Naive thymus-derived CD8-positive, alpha-beta T cell (primary cell): ENCODE results near the gene RELCH. TPM values are rescaled to one million over a fixed set of nuclear protein-coding genes. Genes with fewer than 3 reads are reported as not detected.

ENCODE experiments used
- ATAC-seq, 2 donors: fragments of 150-1000 bp; cut with Tn5 transposase in 1 of 2; sonication (Bioruptor Pico), chemical (Tn5 transposase) in 1 of 2; 1 replicate in 1 of 2; 2 replicates in 1 of 2; pipeline ENCODE4 v1.10.0; 2021; ENCODE audit warnings: mild to moderate bottlenecking in 2 of 2, moderate library complexity in 2 of 2
- POLR2A ChIA-PET: fragments of 350-600 bp; sonication (Branson Sonifier 250); formaldehyde crosslinking; loops from one replicate; lab custom pipeline; 2021; ENCODE audit warnings: antibody characterized with exemption; lab: Charles Lee
- DNase-seq, 10 donors: peaks; one replicate each; pipeline versions ENCODE4 v3.0.0 to v3.0.0-alpha.2; 2020 to 2022
- H3K27ac Mint-ChIP-seq, 10 donors: one replicate each; pipeline ENCODE4 v1.8.0; 2020 to 2022; ENCODE audit warnings: mild to moderate bottlenecking in 10 of 10, mixed read lengths in 10 of 10, moderate library complexity in 4 of 10, inconsistent platforms in 1 of 10
- H3K27me3 Mint-ChIP-seq, 5 donors: one replicate each; pipeline ENCODE4 v1.8.0; 2021 to 2022; ENCODE audit warnings: mixed read lengths in 5 of 5
- H3K36me3 Mint-ChIP-seq, 3 donors: one replicate each; pipeline ENCODE4 v1.8.0; 2020 to 2022; ENCODE audit warnings: mixed read lengths in 3 of 3, mild to moderate bottlenecking in 2 of 3, inconsistent platforms in 1 of 3
- H3K4me1 Mint-ChIP-seq, 4 donors: one replicate each; pipeline ENCODE4 v1.8.0; 2021 to 2022; ENCODE audit warnings: mixed read lengths in 4 of 4
- H3K4me3 Mint-ChIP-seq, 10 donors: one replicate each; pipeline ENCODE4 v1.8.0; 2020 to 2022; ENCODE audit warnings: mild to moderate bottlenecking in 10 of 10, mixed read lengths in 10 of 10, moderate library complexity in 6 of 10, inconsistent platforms in 1 of 10
- H3K9me3 Mint-ChIP-seq, 9 donors: one replicate each; pipeline ENCODE4 v1.8.0; 2020 to 2022; ENCODE audit warnings: mixed read lengths in 9 of 9, mild to moderate bottlenecking in 3 of 9, inconsistent platforms in 1 of 9, moderate library complexity in 1 of 9
- polyA plus RNA-seq, 3 donors: library from polyadenylated mRNA; unstranded; fragments of 300-500 nt; fragmentation: Illumina TruSeq; gene quantifications; one replicate each; pipeline ENCODE4 v1.2.3, GENCODE V29; 2021
- total RNA-seq, 8 experiments: library from RNA in 2 of 8; stranded (reverse) in 2 of 8; gene quantifications; one replicate each; pipeline ENCODE4 v1.2.3 and lab custom pipeline; 2021 to 2026

The RELCH gene
- total and polyA plus RNA-seq, 5 experiments from 2014 or later, result 6.8 to 53.6 (median 9.3) TPM

DNA sequence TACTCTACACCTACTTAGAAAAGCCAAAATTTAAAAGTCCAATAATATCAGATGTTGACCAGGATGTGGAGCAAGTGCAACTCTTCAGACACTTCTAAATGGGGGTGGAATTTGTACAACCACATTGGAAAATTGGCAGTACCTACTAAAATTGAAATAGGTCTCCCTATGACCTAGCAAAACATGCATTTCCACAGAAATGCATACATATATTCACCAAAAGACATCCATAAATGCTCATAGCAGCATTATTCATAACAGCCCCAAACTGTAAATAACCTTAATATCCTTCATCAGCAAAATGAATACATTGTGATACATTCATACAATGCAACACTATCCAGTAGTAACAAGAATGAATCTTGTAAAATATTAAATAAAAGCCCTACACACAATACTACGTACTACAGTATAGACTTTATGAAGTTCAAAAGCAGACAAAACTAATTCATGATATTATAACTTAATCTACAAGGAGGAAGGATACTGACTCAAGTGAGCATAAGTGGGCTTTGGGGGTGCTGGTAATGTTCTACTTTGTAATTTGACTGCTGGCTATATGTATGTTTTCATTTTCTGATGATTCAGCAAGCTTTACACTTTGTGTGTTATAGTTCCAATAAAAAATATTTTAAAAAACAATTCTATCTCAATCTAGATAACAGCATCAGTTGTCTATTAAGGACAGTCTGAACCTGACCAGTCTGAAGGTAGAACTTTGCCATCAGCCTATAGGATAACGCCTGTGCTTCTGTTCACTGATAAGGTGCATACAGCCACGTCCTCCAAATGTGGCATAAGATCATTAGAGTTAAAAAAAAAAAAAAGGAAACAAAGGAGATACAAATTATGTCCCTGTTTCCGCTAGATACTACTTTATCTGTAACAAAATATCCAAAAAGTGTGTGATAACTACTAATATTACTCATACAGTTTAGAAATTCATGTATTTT is 131.4 kb downstream of the RELCH start:
- peaks cover 8 to 26% (median 22%) of the 10 kb centered on the region in 5 donors for H3K27me3 Mint-ChIP-seq
- H3K27ac Mint-ChIP-seq, result no peak overlapping the region

DNA sequence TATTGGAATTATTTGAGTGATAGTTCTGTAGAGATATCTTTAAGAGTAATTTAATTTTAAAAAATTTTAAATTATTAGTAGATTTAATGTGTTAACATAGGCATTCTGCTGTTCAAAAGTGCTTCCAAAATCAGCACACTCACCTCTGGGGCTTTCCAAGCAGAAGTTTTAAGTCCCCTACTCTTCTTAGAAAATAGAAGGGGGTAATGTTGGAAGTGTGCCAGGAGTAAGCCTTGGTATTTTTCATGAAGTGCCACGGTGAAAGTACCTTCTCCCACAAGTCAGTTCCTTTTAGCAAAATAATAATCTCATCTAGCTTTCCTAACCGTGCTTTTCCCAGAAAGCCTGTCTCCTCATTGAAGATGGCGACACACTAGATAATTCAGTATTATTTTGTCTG is 134.1 kb downstream of the RELCH start:
- H3K4me3 Mint-ChIP-seq, result no peak overlapping the region
- no peak overlapping the region for H3K27ac Mint-ChIP-seq
- ATAC-seq (no peak), DNase-seq (no peak)
- H3K36me3 Mint-ChIP-seq, result peaks cover 0 to 2% (median 2%) of the 10 kb centered on the region in 3 donors
- H3K27me3 Mint-ChIP-seq, result peaks cover 24 to 46% (median 39%) of the 10 kb centered on the region in 5 donors
- POLR2A ChIA-PET, result no interaction called here
- no peaks in the 10 kb centered on the region for H3K9me3 Mint-ChIP-seq
- peaks cover 7 to 16% (median 14%) of the 10 kb centered on the region in 4 donors for H3K4me1 Mint-ChIP-seq

More for the DNA sequence above, 131.4 kb downstream of the RELCH start:
- POLR2A ChIA-PET, result no interaction called here
- DNase-seq (no peak), ATAC-seq (no peak)
- Mint-ChIP-seq H3K9me3 (peaks cover 0 to 2% (median 0%) of the 10 kb centered on the region in 9 donors), H3K4me3 (no peak overlapping the region), H3K36me3 (no peaks in the 10 kb centered on the region), H3K4me1 (no peaks in the 10 kb centered on the region)

DNA sequence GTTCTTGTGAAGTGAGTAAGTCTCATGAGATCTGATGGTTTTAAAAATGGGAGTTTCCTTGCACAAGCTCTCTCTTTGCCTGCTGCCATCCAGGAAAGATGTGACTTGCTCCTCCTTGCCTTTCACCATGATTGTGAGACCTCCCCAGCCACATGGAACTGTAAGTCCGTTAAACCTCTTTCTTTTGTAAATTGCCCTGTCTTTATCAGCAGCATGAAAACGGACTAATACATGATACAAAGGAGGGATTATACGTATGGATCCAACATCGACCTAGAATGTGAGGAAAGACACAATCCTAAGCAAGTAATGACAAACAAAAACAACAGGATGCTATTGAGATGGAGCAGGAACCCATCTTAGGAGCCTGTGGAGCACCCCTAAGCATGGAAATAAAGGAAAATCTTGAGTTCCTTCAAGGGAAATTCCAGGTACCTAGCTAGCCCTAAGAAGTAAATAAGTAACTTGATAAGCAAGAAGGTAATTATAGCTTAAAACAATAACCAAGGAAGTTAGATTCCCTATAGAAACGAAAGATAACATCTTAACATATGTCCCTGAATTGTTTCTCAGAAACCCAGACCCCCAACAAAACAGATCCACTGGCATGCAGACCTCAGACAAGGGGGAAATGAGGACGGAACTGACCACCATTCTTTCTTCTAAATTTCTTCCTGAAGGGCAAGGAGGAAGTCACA is 136.6 kb downstream of the RELCH start:
- POLR2A ChIA-PET, result no interaction called here
- peak overlapping the region; percentile 55 to 89 (median 80) for H3K4me3 Mint-ChIP-seq
- H3K36me3 Mint-ChIP-seq, result peaks cover 0 to 2% (median 2%) of the 10 kb centered on the region in 3 donors
- H3K27me3 Mint-ChIP-seq, result peaks cover 40 to 70% (median 54%) of the 10 kb centered on the region in 5 donors
- ATAC-seq (no peak), DNase-seq (no peak)
- H3K27ac Mint-ChIP-seq, result no peak overlapping the region
- peaks cover 10 to 27% (median 21%) of the 10 kb centered on the region in 4 donors for H3K4me1 Mint-ChIP-seq
- H3K9me3 Mint-ChIP-seq, result no peaks in the 10 kb centered on the region

DNA sequence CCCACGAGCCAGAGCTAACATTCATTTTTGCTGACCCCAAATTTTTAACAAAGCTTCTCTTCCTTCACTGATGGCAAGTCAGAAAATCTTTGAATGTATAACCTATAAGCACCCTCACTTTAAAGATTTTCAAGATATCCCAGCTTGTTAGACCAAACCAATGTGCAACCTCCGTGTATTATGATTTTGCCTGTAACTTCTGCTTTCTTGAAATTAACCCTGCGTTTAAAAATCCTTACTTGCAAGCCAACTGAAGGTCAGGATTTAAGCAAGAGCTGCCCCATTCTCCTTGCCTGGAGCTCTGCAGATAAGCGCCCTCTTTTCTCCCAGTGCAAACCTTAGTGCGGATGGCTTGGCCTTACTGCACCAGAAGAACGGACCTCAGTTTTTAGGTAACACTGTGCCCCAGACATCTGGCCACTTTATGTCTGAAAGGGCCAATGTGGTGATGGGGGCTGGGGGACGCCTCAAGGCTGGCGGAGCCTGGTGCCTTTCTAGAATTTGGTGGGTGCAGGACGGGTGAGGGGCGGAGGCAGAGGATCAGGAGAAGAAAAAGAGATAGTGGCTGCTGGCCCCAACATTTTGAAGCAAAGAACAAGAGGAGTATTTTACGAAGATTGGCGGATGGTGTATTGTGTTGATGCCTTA is 137.2 kb downstream of the RELCH start:
- DNase-seq (peak in 1 of 10 donors; percentile 9), ATAC-seq (peak in 1 of 2 donors; percentile 2)
- H3K4me3 Mint-ChIP-seq, result peak overlapping the region; percentile 71 to 89 (median 83)
- H3K9me3 Mint-ChIP-seq, result no peaks in the 10 kb centered on the region
- H3K36me3 Mint-ChIP-seq, result peaks cover 0 to 2% (median 2%) of the 10 kb centered on the region in 3 donors
- peaks cover 10 to 31% (median 24%) of the 10 kb centered on the region in 4 donors for H3K4me1 Mint-ChIP-seq
- POLR2A ChIA-PET, result no interaction called here
- peaks cover 42 to 77% (median 58%) of the 10 kb centered on the region in 5 donors for H3K27me3 Mint-ChIP-seq
- peak overlapping the region in 4 of 10 donors; percentile 35 to 82 (median 58) for H3K27ac Mint-ChIP-seq

DNA sequence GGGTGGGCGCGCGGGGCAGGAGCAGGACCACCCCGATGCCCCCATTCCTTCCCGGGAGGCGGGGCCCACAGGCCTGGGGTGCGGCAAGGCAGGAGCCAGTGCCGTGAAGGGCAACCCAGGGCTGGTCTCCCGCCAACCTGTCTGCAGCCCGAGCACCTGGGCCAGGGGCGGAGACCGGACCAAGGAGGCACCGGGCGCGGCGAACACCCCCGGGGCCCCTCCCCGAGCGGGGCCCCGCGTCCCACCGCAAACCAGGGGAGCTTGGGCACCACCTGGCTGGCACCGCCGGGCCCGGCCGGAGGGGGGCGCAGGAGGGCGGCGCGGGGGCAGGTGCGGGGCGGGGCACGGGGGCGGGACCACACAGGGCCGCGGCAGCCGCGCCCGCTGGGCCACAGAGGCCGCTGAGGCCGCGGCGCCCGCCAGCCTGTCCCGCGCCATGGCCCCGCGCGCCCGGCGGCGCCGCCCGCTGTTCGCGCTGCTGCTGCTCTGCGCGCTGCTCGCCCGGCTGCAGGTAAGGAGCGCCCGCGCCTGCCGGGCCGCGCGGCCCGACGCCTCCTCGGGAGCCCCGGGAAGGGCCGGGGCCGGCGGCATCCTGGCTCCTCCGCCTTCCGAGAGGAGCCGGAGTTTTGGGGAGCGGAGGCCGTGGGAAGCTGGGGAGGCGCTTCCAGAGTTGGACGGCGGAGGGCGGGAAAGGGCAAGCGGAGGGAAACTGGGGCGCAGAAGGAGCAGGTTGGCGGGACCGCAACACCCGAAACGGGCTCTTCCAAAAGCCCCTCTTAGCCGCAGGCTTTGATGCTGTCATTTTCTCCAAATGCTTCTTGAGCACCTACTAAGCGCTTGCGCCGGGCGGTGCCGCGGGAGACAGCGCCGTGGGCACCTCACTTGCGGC is 138.1 kb downstream of the RELCH start, which contains the start of gene TNFRSF11A:
Gene TNFRSF11A (plus strand): TSS at position 394 of the 889 bp plus-strand sequence. CDS start 43 bp downstream, at position 437.
- H3K27me3 Mint-ChIP-seq, result peaks cover 44 to 85% (median 64%) of the 10 kb centered on the region in 5 donors

DNA sequence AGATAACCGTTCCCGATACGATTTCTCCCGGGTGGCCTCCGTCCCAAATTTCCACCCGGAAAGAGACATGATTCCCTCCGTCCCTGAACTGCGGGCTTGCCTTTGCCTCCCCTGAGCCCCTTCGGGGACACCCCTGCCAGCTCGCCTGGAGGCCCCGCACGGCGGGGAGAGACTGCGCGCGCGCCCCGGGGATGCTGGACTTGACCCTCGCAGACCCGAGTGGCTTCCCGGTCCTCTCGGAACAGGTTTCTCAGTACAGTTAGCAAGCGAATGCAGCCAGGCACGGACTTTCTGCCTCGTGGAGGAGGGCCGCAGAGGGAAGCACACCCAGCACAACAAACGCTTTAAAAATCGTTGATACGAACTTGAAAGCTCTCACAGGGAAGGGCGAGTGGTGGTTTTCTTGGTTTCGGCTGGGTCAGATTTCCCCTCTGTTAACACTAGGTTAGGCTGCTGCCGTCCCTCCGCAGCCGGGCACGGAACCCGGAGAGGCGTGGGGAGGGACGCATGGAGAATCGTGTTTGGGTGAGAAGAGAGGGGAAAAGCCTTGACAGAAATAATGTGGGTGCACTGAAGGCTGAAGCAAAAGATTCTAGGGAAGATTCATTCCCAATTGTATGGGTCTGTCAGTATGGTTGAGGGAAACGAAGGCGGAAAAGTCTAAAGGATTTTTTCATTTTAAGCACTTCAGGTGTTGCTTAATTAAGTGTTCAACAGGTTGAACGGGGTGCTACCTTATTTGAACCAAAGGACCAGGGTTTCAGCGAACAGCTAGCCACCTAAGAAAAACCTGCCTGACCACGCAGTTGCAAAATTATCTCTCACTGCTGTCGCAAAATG is 139.0 kb downstream of the RELCH start:
- Mint-ChIP-seq H3K27me3 (peaks cover 48 to 94% (median 69%) of the 10 kb centered on the region in 5 donors), H3K9me3 (no peaks in the 10 kb centered on the region), H3K4me1 (peaks cover 16 to 44% (median 38%) of the 10 kb centered on the region in 4 donors), H3K4me3 (peak overlapping the region; percentile 71 to 88 (median 84)), H3K27ac (peak overlapping the region in 2 of 10 donors; percentile 7 to 71), H3K36me3 (peaks cover 0 to 2% (median 2%) of the 10 kb centered on the region in 3 donors)
- DNase-seq (peak in 5 of 10 donors; percentile 10 to 25 (median 23)), ATAC-seq (peak in 1 of 2 donors; percentile 28)
- POLR2A ChIA-PET, result no interaction called here

More for the DNA sequence above, 138.1 kb downstream of the RELCH start, which contains the start of gene TNFRSF11A:
- peak; percentile 82 to 84 for ATAC-seq
- peak within 1 kb of the TSS; percentile 71 to 89 (median 84) for H3K4me3 Mint-ChIP-seq
- H3K4me1 Mint-ChIP-seq, result peaks cover 14 to 40% (median 32%) of the 10 kb centered on the region in 4 donors
- POLR2A ChIA-PET, result no interaction called here
- H3K9me3 Mint-ChIP-seq, result no peaks in the 10 kb centered on the region
- H3K36me3 Mint-ChIP-seq, result peaks cover 0 to 2% (median 2%) of the 10 kb centered on the region in 3 donors
- H3K27ac Mint-ChIP-seq, result peak within 1 kb of the TSS in 6 of 10 donors; percentile 7 to 82 (median 58)
- peak; percentile 31 to 68 (median 56) for DNase-seq

DNA sequence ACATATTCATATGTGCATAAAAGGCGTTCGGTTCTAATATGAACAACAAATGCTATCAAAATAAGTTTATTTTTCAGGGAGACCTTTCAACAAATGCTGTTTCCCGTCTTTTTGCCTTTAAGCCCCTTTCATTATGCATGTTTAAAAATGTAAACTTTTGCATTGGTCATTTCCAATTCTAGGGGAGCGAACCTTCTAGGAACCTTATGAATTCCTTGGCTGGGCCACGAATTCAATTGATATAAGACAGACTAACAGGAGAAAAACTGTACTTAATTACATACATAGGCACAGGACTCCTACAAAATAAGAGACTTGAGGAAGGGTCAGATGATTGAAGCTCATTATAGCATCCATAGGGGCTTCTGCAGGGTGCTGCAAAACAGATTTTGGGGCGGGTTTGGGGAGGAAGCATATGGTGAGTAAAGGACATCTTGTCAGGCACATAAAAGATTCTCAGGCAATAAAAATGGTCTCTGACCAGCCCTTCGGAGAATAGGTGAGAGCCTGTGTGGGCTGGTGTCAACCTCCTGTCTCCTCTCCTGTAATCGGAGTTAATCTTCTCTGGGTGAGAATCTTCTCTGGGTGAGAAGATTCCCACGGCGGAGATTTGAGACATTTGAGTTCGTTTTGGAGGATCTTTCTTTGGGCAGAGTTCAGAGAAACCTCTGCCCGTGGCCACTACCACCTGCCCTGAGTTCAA is 139.7 kb downstream of the RELCH start:
- Mint-ChIP-seq H3K4me3 (peak overlapping the region in 9 of 10 donors; percentile 5 to 88 (median 80)), H3K27me3 (peaks cover 44 to 94% (median 67%) of the 10 kb centered on the region in 5 donors), H3K36me3 (peaks cover 0 to 2% (median 2%) of the 10 kb centered on the region in 3 donors), H3K9me3 (no peaks in the 10 kb centered on the region), H3K4me1 (peaks cover 16 to 49% (median 40%) of the 10 kb centered on the region in 4 donors), H3K27ac (no peak overlapping the region)
- DNase-seq (no peak), ATAC-seq (no peak)
- POLR2A ChIA-PET, result no interaction called here

DNA sequence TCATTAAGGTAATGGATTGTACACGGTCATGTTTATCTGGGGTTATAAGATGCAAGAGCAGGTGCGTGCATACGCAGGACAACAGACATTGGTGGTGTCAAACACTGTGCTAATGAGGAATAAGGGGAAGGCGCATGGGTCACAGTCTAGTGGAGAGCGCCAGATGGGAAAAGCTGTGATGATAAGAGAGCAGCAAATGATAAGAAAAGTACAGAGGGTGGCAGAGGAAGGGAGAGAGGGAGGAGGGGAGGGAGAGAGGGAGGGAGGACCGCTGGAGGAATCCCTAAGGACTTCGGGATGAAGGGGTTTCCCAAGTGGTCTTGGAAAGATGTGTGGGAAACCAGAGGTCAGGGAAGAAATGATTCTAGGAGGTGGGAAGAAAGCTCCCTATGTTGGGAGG is 140.9 kb downstream of the RELCH start:
- POLR2A ChIA-PET, result no interaction called here
- DNase-seq, result no peak
- H3K36me3 Mint-ChIP-seq, result peaks cover 0 to 2% (median 2%) of the 10 kb centered on the region in 3 donors
- no peak overlapping the region for H3K4me3 Mint-ChIP-seq
- peaks cover 41 to 94% (median 66%) of the 10 kb centered on the region in 5 donors for H3K27me3 Mint-ChIP-seq
- ATAC-seq, result no peak
- H3K9me3 Mint-ChIP-seq, result no peaks in the 10 kb centered on the region
- peaks cover 16 to 61% (median 41%) of the 10 kb centered on the region in 4 donors for H3K4me1 Mint-ChIP-seq
- H3K27ac Mint-ChIP-seq, result no peak overlapping the region

DNA sequence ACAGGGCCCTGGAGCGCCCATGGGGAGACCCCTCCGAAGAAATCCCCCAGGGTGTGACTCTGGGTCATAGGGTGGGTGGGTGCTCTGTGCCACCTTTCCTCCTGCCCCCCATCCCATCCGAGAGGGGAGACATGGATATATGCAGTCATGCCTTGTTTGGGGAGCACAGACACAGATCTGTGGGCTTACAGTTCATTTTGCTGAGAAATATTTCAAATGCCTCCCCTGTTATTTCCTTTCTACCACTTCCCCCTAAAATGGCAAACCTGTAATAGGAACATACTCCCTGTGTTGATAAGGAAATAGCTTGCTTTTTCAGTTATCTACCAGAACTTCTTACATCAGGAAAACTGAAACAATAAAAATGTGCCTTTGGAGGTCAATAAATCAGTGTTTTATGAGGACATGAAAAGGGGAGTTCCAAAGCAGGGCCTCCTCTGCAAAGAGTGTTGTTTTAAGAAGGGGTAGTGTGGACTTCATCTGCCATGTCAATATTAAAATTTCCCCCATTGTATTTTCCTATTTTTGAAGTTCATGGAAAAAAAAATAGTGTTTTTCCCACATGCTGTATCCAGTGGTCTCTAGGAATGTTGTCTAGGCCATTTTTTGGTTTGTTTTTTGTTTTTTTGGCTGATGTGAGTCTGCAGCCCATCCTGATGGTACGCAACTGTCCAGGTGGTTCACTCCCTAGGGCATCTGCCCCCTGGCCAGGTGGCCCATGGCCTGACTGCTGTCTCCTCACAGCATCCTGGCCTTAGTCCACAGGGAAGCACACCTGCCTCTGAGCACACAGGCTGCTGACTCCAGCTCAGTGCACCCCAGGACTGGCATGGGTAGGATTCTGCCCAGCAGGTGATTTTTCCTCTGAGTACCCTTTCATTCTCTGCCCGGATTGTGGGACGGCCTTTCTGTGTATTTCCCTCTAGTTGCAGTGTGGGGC is 141.8 kb downstream of the RELCH start:
- peaks cover 16 to 60% (median 41%) of the 10 kb centered on the region in 4 donors for H3K4me1 Mint-ChIP-seq
- peaks cover 36 to 89% (median 60%) of the 10 kb centered on the region in 5 donors for H3K27me3 Mint-ChIP-seq

More for the DNA sequence above, 141.8 kb downstream of the RELCH start:
- Mint-ChIP-seq H3K27ac (peak overlapping the region in 1 of 10 donors; percentile 7), H3K36me3 (peaks cover 0 to 2% (median 2%) of the 10 kb centered on the region in 3 donors), H3K4me3 (peak overlapping the region in 2 of 10 donors; percentile 69 to 72), H3K9me3 (no peaks in the 10 kb centered on the region)
- DNase-seq (no peak), ATAC-seq (no peak)
- POLR2A ChIA-PET, result interaction anchor here (0.8 kb wide), 1 partner anchor 92 kb away, joined by 4 read pairs; no protein-coding TSS in a partner anchor
